ENCODE measurements around the gene C5.

C5 gene

DNA sequence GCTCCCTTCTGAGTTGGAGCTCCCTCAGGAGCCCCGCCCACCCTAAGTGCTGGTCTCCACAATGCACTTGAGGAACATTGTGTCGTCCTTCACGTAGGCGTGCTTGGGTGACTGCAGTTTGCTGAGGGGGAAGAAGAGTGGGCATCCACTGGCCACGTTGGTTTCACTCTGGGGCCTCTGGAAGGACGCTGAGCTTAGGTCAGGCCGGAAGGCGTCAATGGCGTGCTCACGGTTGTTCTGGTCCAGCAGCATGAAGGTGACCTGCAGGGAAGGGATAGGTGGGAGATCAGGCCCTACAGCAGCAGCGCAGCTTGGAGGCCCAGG lies 145.1 kb downstream of the C5 start:
- TF ChIP-seq, protein P1, sequence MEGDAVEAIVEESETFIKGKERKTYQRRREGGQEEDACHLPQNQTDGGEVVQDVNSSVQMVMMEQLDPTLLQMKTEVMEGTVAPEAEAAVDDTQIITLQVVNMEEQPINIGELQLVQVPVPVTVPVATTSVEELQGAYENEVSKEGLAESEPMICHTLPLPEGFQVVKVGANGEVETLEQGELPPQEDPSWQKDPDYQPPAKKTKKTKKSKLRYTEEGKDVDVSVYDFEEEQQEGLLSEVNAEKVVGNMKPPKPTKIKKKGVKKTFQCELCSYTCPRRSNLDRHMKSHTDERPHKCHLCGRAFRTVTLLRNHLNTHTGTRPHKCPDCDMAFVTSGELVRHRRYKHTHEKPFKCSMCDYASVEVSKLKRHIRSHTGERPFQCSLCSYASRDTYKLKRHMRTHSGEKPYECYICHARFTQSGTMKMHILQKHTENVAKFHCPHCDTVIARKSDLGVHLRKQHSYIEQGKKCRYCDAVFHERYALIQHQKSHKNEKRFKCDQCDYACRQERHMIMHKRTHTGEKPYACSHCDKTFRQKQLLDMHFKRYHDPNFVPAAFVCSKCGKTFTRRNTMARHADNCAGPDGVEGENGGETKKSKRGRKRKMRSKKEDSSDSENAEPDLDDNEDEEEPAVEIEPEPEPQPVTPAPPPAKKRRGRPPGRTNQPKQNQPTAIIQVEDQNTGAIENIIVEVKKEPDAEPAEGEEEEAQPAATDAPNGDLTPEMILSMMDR (IDR thresholded peaks at IDR 0.05; ENCODE audit: borderline replicate concordance, control extremely low read depth, extremely low read depth, insufficient read depth, missing control alignments), result no peak
- no peak for DNase-seq (ENCODE audit: low spot score)
- in situ Hi-C loops (cut with MboI; ENCODE audit: low sequenced_read_pairs, unreplicated experiment), result no loop called here

DNA sequence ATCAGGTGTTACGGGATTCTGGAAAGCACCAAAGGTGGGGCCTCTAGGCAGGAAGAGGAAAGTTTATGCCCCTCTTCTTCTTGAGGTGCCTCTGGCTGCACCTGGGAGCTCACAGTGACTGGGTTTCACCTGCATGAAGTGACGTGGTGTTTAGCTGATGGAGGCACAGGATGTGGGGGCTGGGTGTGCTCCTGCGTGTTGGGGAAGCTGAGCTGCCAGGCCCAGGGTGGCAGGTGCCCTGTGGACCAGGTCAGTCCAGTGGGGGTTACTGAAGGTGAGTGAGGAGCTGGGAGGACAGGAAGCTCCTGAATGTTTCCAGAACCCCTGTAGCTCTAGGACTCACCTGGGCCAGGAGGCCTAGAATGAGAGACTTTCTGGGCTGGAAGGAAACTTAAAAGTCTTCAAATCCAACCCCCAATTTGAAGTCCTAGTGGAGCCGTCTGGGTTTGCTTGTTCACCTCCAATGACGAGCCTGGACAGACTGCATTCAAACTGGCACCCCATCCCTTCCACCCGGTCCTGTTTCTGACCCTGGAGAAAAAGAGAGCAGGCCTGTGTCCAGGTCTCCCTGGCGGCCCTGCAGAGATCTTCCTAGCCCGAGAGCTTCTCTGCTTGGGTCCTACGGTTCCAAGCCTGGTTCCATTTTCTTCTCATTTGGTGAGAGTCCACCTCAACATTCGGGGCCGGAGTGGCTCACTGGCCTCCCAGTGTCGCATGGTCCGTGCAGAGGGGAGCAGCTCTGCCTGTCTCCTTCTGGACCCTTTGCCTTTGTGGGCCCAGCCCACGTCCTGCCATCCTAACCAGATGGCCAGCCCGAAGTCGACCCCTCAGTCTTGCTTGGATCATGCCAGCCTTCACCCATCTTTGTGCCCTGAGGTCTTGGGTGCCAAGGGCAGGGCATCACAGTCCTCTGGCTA lies 145.8 kb downstream of the C5 start:
- no peak for DNase-seq (ENCODE audit: low spot score)
- in situ Hi-C loops (cut with MboI; ENCODE audit: low sequenced_read_pairs, unreplicated experiment), result no loop called here
- TF ChIP-seq, protein P1 (IDR thresholded peaks at IDR 0.05; ENCODE audit: borderline replicate concordance, control extremely low read depth, extremely low read depth, insufficient read depth, missing control alignments), result no peak

DNA sequence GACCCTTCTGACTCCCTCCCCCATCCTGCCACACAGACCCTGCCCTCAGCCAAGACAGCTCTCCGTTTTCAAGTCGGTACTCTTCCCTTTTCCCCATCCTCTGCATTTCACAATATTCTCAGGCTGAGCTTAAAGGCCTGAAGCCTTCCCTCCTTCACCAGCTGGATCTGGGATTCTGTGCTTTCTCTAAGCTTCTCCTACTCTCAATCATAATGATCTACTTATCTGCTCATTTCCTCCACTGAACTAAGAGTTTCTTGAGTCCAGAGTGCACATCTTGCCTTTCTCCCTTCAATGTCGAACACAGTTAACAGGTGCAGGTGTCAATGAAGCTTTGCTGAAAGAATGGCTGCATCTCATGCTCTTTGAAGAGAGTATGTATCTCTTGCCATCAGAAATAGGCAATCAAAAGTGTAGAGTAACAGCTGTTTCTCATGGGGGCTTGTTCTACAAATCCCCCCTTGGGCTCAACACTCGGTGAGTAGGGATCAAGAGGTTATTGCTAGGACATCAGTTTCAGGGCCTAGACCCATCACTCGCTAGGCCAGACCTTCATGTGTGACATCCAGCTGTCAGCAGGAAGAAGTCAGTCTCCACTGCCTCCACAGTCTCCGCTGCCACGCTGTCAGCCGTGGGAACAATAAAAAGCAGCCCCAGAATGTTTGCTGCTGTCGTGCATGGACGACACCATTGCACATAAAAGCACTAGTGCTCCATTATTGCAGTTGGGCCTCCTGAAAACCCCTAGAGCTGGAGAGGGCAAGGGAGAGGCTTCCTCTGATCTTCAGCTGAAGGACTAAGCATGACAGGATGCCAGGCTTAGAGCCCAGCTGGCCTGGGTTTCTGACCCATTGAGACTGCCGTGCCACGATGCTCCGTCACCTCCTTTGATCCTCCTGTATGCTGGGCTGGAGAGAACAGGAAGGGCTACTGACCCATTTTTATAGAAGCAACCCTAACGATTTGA lies 147.2 kb downstream of the C5 start:
- TF ChIP-seq, protein P1 (IDR thresholded peaks at IDR 0.05; ENCODE audit: borderline replicate concordance, control extremely low read depth, extremely low read depth, insufficient read depth, missing control alignments), result no peak
- in situ Hi-C loops (cut with MboI; ENCODE audit: low sequenced_read_pairs, unreplicated experiment), result no loop called here
- no peak for DNase-seq (ENCODE audit: low spot score)

All from GM13976 (cell line).